Thyroid gland (tissue), 4 donors: ENCODE results near the gene RAB30.

Experiments
- POLR2A ChIP-seq, 2 donors: fragments of 450-650 bp; IDR thresholded peaks; one replicate each; pipeline ENCODE4 v1.6.1; 2017; ENCODE audit warnings: antibody characterized with exemption in 2 of 2, mild to moderate bottlenecking in 2 of 2, moderate library complexity in 1 of 2
- TF ChIP-seq, protein P1 (sequence below), 6 experiments: fragments of 200-600 bp in 3 of 6; fragments of 450-650 bp in 3 of 6; sonication (generic) in 3 of 6; IDR thresholded peaks; one replicate each; pipeline ENCODE4 v1.5.1; 2016 to 2019; ENCODE audit warnings: antibody characterized with exemption in 6 of 6, mild to moderate bottlenecking in 2 of 6, inconsistent platforms in 1 of 6, moderate library complexity in 1 of 6

DNA sequence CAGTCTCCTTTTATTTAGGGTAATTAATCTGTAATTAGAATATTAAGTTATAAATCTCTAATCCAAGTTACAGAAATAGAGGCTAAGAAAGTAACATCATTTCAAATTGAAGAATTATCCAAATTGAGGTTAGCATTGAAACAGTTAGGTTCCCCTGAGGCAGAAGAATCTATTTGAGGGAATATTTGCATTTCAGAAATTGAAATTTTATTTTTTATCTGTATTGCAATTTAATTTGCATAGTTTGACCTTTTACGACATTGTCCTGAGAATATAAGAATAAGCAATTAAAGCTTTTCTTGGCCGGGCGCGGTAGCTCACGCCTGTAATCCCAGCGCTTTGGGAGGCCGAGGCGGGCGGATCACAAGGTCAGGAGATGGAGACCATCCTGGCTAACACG, 142.6 kb downstream of the RAB30 start:
- TF ChIP-seq, protein P1, sequence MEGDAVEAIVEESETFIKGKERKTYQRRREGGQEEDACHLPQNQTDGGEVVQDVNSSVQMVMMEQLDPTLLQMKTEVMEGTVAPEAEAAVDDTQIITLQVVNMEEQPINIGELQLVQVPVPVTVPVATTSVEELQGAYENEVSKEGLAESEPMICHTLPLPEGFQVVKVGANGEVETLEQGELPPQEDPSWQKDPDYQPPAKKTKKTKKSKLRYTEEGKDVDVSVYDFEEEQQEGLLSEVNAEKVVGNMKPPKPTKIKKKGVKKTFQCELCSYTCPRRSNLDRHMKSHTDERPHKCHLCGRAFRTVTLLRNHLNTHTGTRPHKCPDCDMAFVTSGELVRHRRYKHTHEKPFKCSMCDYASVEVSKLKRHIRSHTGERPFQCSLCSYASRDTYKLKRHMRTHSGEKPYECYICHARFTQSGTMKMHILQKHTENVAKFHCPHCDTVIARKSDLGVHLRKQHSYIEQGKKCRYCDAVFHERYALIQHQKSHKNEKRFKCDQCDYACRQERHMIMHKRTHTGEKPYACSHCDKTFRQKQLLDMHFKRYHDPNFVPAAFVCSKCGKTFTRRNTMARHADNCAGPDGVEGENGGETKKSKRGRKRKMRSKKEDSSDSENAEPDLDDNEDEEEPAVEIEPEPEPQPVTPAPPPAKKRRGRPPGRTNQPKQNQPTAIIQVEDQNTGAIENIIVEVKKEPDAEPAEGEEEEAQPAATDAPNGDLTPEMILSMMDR (IDR thresholded peaks at IDR 0.05), result no peak
- no peak for TF ChIP-seq POLR2A (IDR thresholded peaks at IDR 0.05)
